Right lobe of liver (tissue), 4 donors: Measurements from ENCODE around the gene TMEM218.

Experiments
- POLR2A ChIP-seq: fragments of 450-650 bp; IDR thresholded peaks from one replicate; pipeline ENCODE4 v1.6.1; 2017; ENCODE audit warnings: antibody characterized with exemption, mild to moderate bottlenecking
- TF ChIP-seq, protein P1 (sequence below), 4 donors: fragments of 200-600 bp in 3 of 4; fragments of 450-650 bp in 1 of 4; IDR thresholded peaks; one replicate each; pipeline versions ENCODE4 v1.5.1 to v1.8.0; 2016 to 2022; ENCODE audit warnings: antibody characterized with exemption in 4 of 4, mild to moderate bottlenecking in 2 of 4
- donor health status: DM: no; HTN: no; CAD: no.
- donor health status: DM: no; HTN: no; CAD: no.
- donor health status: DM: no; HTN: yes; CAD: no.

DNA sequence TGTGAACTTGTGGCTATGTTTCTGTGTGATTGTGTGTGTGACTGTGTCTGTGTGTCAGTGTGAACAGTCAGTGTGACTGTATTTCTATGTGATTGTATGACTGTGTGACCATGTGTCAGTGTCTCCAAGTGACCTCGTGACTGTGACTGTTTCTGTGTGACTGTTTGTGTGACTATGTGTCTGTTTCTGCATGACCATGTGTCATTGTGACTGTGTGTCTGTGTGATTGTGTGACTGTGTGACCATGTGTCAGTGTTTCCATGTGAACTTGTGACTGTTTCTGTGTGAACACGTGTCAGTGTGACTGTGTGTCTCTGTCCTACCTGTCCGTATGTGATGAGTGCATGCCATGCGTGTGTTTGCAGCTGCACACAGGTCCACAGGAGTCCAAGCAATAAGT lies 44.3 kb upstream of the TMEM218 start:
- TF ChIP-seq, protein P1, sequence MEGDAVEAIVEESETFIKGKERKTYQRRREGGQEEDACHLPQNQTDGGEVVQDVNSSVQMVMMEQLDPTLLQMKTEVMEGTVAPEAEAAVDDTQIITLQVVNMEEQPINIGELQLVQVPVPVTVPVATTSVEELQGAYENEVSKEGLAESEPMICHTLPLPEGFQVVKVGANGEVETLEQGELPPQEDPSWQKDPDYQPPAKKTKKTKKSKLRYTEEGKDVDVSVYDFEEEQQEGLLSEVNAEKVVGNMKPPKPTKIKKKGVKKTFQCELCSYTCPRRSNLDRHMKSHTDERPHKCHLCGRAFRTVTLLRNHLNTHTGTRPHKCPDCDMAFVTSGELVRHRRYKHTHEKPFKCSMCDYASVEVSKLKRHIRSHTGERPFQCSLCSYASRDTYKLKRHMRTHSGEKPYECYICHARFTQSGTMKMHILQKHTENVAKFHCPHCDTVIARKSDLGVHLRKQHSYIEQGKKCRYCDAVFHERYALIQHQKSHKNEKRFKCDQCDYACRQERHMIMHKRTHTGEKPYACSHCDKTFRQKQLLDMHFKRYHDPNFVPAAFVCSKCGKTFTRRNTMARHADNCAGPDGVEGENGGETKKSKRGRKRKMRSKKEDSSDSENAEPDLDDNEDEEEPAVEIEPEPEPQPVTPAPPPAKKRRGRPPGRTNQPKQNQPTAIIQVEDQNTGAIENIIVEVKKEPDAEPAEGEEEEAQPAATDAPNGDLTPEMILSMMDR (IDR thresholded peaks at IDR 0.05) = no peak
- TF ChIP-seq POLR2A = no peak
